Calu3 (cell line): ENCODE measurements around the gene CHD2. TPM values are rescaled to one million over a fixed set of nuclear protein-coding genes. Genes with fewer than 3 reads are reported as not detected.

ENCODE experiments used
- BruUV-seq: library from RNA; stranded (reverse); fragments of 400-500 nt; replicated peaks from 2 replicates; lab custom pipeline; 2021; lab: Mats Ljungman, UMichigan
- CTCF ChIA-PET: fragments of 300-600 bp; sonication (Branson Sonifier 250); formaldehyde crosslinking; loops from one replicate; lab custom pipeline; 2022; ENCODE audit warnings: antibody characterized with exemption; lab: Charles Lee
- DNase-seq: peaks from one replicate; pipeline ENCODE4 v3.0.0; 2022
- H3K27ac Mint-ChIP-seq: one replicate; pipeline ENCODE4 v1.8.0; 2022; ENCODE audit warnings: mixed read lengths; ENCODE audit not compliant: unreplicated experiment
- H3K27me3 Mint-ChIP-seq: one replicate; pipeline ENCODE4 v1.8.0; 2022; ENCODE audit warnings: mixed read lengths; ENCODE audit not compliant: unreplicated experiment
- H3K36me3 Mint-ChIP-seq: one replicate; pipeline ENCODE4 v1.8.0; 2022; ENCODE audit warnings: mild to moderate bottlenecking, moderate library complexity, mixed read lengths; ENCODE audit not compliant: insufficient read depth, unreplicated experiment
- H3K4me1 Mint-ChIP-seq: one replicate; pipeline ENCODE4 v1.8.0; 2022; ENCODE audit warnings: mild to moderate bottlenecking, low read depth, mixed read lengths; ENCODE audit not compliant: unreplicated experiment
- H3K4me3 Mint-ChIP-seq: one replicate; pipeline ENCODE4 v1.8.0; 2022; ENCODE audit warnings: mild to moderate bottlenecking, low read depth, moderate library complexity, mixed read lengths; ENCODE audit not compliant: unreplicated experiment
- H3K9me3 Mint-ChIP-seq: one replicate; pipeline ENCODE4 v1.8.0; 2022; ENCODE audit warnings: low read depth, mixed read lengths; ENCODE audit not compliant: unreplicated experiment
- CTCF ChIP-seq: fragments of 200-600 bp; IDR thresholded peaks from one replicate; pipeline ENCODE4 v1.8.0; 2022; ENCODE audit warnings: antibody characterized with exemption; ENCODE audit not compliant: unreplicated experiment
- intact Hi-C: fragments of 100-400 bp; cut with micrococcal nuclease; formaldehyde crosslinking; loops from one replicate; pipeline ENCODE4 v1.10.0; 2022; ENCODE audit not compliant: unreplicated experiment
- total RNA-seq: library from RNA; stranded (reverse); gene quantifications from 2 replicates; pipeline ENCODE4 v1.2.3, GENCODE V29; 2022

The CHD2 gene
- total RNA-seq, 1 experiment from 2014 or later: 140 TPM

- no peak for DNase-seq
- Mint-ChIP-seq H3K4me3 (peak overlapping the region; percentile 58), H3K36me3 (peaks cover 87% of the 10 kb centered on the region), H3K9me3 (no peaks in the 10 kb centered on the region), H3K4me1 (peaks cover 55% of the 10 kb centered on the region), H3K27me3 (no peaks in the 10 kb centered on the region), H3K27ac (peak overlapping the region; percentile 96)
- BruUV-seq: no TSS peak
- intact Hi-C loops: loop anchor here (2.0 kb wide), 1 partner anchor 14 kb away; no protein-coding TSS in a partner anchor
- CTCF ChIA-PET: interaction anchor here (1.1 to 3.3 kb wide), 5 partner anchors 13 to 123 kb away, joined by 5 to 24 read pairs (median 13); no protein-coding TSS in a partner anchor
- TF ChIP-seq CTCF: no peak
Measured at GRCh38 chr15:92920595-92921161, 20.6 kb downstream of the CHD2 start.

GRCh38 chr15:92921215-92922131, 21.3 kb downstream of the CHD2 start:
- Mint-ChIP-seq H3K4me1 (peaks cover 47% of the 10 kb centered on the region), H3K4me3 (peak overlapping the region; percentile 58), H3K36me3 (peaks cover 87% of the 10 kb centered on the region), H3K27ac (peak overlapping the region; percentile 96), H3K9me3 (no peaks in the 10 kb centered on the region), H3K27me3 (no peaks in the 10 kb centered on the region)
- intact Hi-C loops: loop anchor here (2.0 kb wide), 1 partner anchor 15 kb away; no protein-coding TSS in a partner anchor
- peak; percentile 60 for DNase-seq
- no peak for TF ChIP-seq CTCF
- CTCF ChIA-PET: interaction anchor here (0.7 to 3.3 kb wide), 9 partner anchors 14 to 124 kb away, joined by 3 to 24 read pairs (median 10); partner anchors contain the start of gene CHD2
- BruUV-seq: TSS peak; percentile 93

- Mint-ChIP-seq H3K4me1 (peaks cover 41% of the 10 kb centered on the region), H3K36me3 (peaks cover 87% of the 10 kb centered on the region), H3K27ac (peak overlapping the region; percentile 96), H3K9me3 (no peaks in the 10 kb centered on the region), H3K27me3 (no peaks in the 10 kb centered on the region), H3K4me3 (peak overlapping the region; percentile 58)
- CTCF ChIA-PET: interaction anchor here (1.3 to 3.3 kb wide), 5 partner anchors 15 to 125 kb away, joined by 6 to 24 read pairs (median 13); no protein-coding TSS in a partner anchor
- no TSS peak for BruUV-seq
- no peak for DNase-seq
- intact Hi-C loops: no loop called here
- no peak for TF ChIP-seq CTCF
Measured at GRCh38 chr15:92922418-92923002, 22.4 kb downstream of the CHD2 start.

- H3K27ac Mint-ChIP-seq: peak overlapping the region; percentile 42
- no peak overlapping the region for H3K4me3 Mint-ChIP-seq
- TF ChIP-seq CTCF: no peak
- CTCF ChIA-PET: interaction anchor here (0.6 kb wide), 1 partner anchor 129 kb away, joined by 3 read pairs; no protein-coding TSS in a partner anchor
- no peak for DNase-seq
- H3K27me3 Mint-ChIP-seq: no peaks in the 10 kb centered on the region
- no peaks in the 10 kb centered on the region for H3K9me3 Mint-ChIP-seq
- H3K36me3 Mint-ChIP-seq: peaks cover 92% of the 10 kb centered on the region
- no TSS peak for BruUV-seq
- intact Hi-C loops: no loop called here
- peaks cover 40% of the 10 kb centered on the region for H3K4me1 Mint-ChIP-seq
Measured at GRCh38 chr15:92924216-92924615, 24.1 kb downstream of the CHD2 start.
